K562 (cell line): ENCODE measurements around the gene MAGI1. TPM values are rescaled to one million over a fixed set of nuclear protein-coding genes. Genes with fewer than 3 reads are reported as not detected.

Experiments
- ATAC-seq: fragments of 200-7000 bp; cut with Tn5 transposase; 3 replicates; pipeline ENCODE4 v1.9.1; 2020; ENCODE audit warnings: moderate library complexity
- BruUV-seq: library from RNA; stranded (reverse); fragments of 400-500 nt; replicated peaks from 2 replicates; lab custom pipeline; 2021; lab: Mats Ljungman, UMichigan
- CTCF ChIA-PET: fragments of 300-600 bp; formaldehyde crosslinking; extraction: SDS; loops from one replicate; lab custom pipeline; 2021; ENCODE audit warnings: low intra/inter-chr PET ratio; lab: Yijun Ruan, JAX
- POLR2A ChIA-PET: fragments of 300-600, 350-650 bp; sonication (Branson Sonifier 250); formaldehyde crosslinking; extraction: SDS; loops from one replicate; lab custom pipeline; 2021; ENCODE audit warnings: antibody characterized with exemption, inconsistent platforms; lab: Yijun Ruan, JAX
- DNase-seq, 4 experiments: peaks; one replicate each; pipeline versions ENCODE4 v3.0.0 to v3.0.0-alpha.2; 2011 to 2018; ENCODE audit warnings: low spot score in 3 of 4, mixed read lengths in 3 of 4; ENCODE audit errors: extremely low read depth in 1 of 4
- FAIRE-seq: peaks from 2 replicates; lab custom pipeline; 2011; peaks lifted over from hg19 to GRCh38; lab: Jason Lieb, UNC
- H2AFZ ChIP-seq: 2 replicates; pipeline ENCODE4 v1.6.0; 2011; ENCODE audit warnings: low read depth, low read length, control low read depth, inconsistent platforms
- H3K27ac ChIP-seq: fragments of 200-600 bp; 3 replicates; pipeline ENCODE4 v1.8.0; 2011; ENCODE audit warnings: low read depth, mild to moderate bottlenecking, control low read depth, inconsistent platforms, low read length, moderate library complexity, mixed read lengths; ENCODE audit errors: extremely low read depth
- H3K27me3 ChIP-seq, 2 experiments: fragments of 300-600 bp in 1 of 2; 2 replicates in 1 of 2; 3 replicates in 1 of 2; pipeline versions ENCODE4 v1.6.0 to v1.8.0; 2011; ENCODE audit warnings: inconsistent platforms in 2 of 2, low read length in 2 of 2, mild to moderate bottlenecking in 1 of 2, mixed read lengths in 1 of 2, moderate library complexity in 1 of 2; ENCODE audit not compliant: control insufficient read depth in 2 of 2, insufficient read depth in 2 of 2
- H3K36me3 ChIP-seq: fragments of 300-600 bp; 3 replicates; pipeline ENCODE4 v1.8.0; 2011; ENCODE audit warnings: mild to moderate bottlenecking, low read length, inconsistent platforms; ENCODE audit not compliant: control insufficient read depth, insufficient read depth
- H3K4me1 ChIP-seq, 2 experiments: fragments of 200-600 bp in 1 of 2; replicated peaks in 1 of 2; 2 replicates in 1 of 2; 3 replicates in 1 of 2; pipeline versions ENCODE4 v1.5.1 to v1.8.0; 2011; ENCODE audit warnings: inconsistent platforms in 2 of 2, low read length in 2 of 2, mild to moderate bottlenecking in 1 of 2, mixed read lengths in 1 of 2, moderate library complexity in 1 of 2; ENCODE audit not compliant: control insufficient read depth in 2 of 2, insufficient read depth in 2 of 2
- H3K4me2 ChIP-seq: 2 replicates; pipeline ENCODE4 v1.6.1; 2011; ENCODE audit warnings: low read length, control low read depth, inconsistent platforms, mixed read lengths; ENCODE audit not compliant: insufficient read depth
- H3K4me3 ChIP-seq: fragments of 200-600 bp; sonication (generic), shearing (Covaris generic); 2 replicates; pipeline ENCODE4 v1.5.1; 2016; ENCODE audit warnings: control low read depth, inconsistent platforms
- H3K79me2 ChIP-seq: fragments of 200-600 bp; 3 replicates; pipeline ENCODE4 v1.8.0; 2011; ENCODE audit warnings: low read length, inconsistent platforms; ENCODE audit not compliant: control insufficient read depth, insufficient read depth
- H3K9ac ChIP-seq, 2 experiments: 2 replicates each; pipeline versions ENCODE4 v1.6.0 to v1.6.1; 2011; ENCODE audit warnings: low read depth in 2 of 2, low read length in 2 of 2, control low read depth in 1 of 2, inconsistent platforms in 1 of 2, mild to moderate bottlenecking in 1 of 2, mixed read lengths in 1 of 2; ENCODE audit not compliant: insufficient read depth in 1 of 2
- H3K9me1 ChIP-seq: one replicate; pipeline ENCODE4 v1.6.0; 2011; ENCODE audit warnings: inconsistent platforms, mild to moderate bottlenecking, low read length, moderate library complexity; ENCODE audit not compliant: control insufficient read depth, insufficient read depth
- H3K9me3 ChIP-seq: replicated peaks from 2 replicates; pipeline ENCODE4 v1.5.1; 2011; ENCODE audit warnings: low read depth, low read length, inconsistent platforms; ENCODE audit not compliant: control insufficient read depth, insufficient read depth
- H4K20me1 ChIP-seq: replicated peaks from 2 replicates; pipeline ENCODE4 v1.6.1; 2011; ENCODE audit warnings: low read length, inconsistent platforms, mixed read lengths; ENCODE audit not compliant: control insufficient read depth, insufficient read depth
- CAMTA2 ChIP-seq: fragments of 250-450 bp; sonication (Bioruptor Pico); conservative IDR thresholded peaks from 2 replicates; pipeline ENCODE4 v1.5.1; 2022
- CHD4 ChIP-seq: fragments of 200-600 bp; sonication (generic); IDR thresholded peaks from 3 replicates; pipeline ENCODE4 v1.6.1; 2012; ENCODE audit warnings: low read depth, mild to moderate bottlenecking, mixed read lengths, low read length, inconsistent platforms; ENCODE audit not compliant: insufficient read depth, insufficient replicate concordance, poor library complexity, severe bottlenecking
- FOXM1 ChIP-seq, 2 experiments: fragments of 450-650 bp in 1 of 2; sonication (generic) in 1 of 2; formaldehyde crosslinking in 1 of 2; IDR thresholded peaks; 2 replicates each; pipeline versions ENCODE4 v1.6.1 to v1.9.0; 2017 to 2022; ENCODE audit warnings: low read depth in 2 of 2, mild to moderate bottlenecking in 2 of 2, missing genetic modification reagents in 1 of 2, moderate library complexity in 1 of 2
- NR2F6 ChIP-seq: fragments of 450-650 bp; formaldehyde crosslinking; IDR thresholded peaks from 2 replicates; pipeline ENCODE4 v1.4.0; 2020; ENCODE audit warnings: mild to moderate bottlenecking
- POLR2AphosphoS2 ChIP-seq: IDR thresholded peaks from 2 replicates; pipeline ENCODE4 v1.6.1; 2012; ENCODE audit warnings: low read length, improper control_type of control experiment
- SRSF1 ChIP-seq: fragments of 200-400 bp; formaldehyde crosslinking; IDR thresholded peaks from 2 replicates; pipeline ENCODE4 v1.6.1; 2017; ENCODE audit warnings: mild to moderate bottlenecking, low read depth, low read length, moderate library complexity
- ZNF197 ChIP-seq: fragments of 200-800 bp; sonication (Bioruptor generic); IDR thresholded peaks from 2 replicates; pipeline ENCODE4 v1.6.1; 2016; ENCODE audit warnings: low read depth, missing genetic modification characterization, missing compliant biosample characterization
- ZNF316 ChIP-seq: fragments of 450-650 bp; IDR thresholded peaks from 2 replicates; pipeline ENCODE4 v1.6.1; 2016
- in situ Hi-C: fragments of 300-500 bp; cut with MboI; formaldehyde crosslinking; loops from 4 replicates; pipeline ENCODE4 v1.15.0; 2018; ENCODE audit warnings: inconsistent platforms, mixed read lengths
- intact Hi-C: fragments of 100-400 bp; cut with micrococcal nuclease; formaldehyde crosslinking; loops from 2 replicates; pipeline ENCODE4 v1.14.2; 2022
- polyA plus RNA-seq, 8 experiments: library from polyadenylated mRNA; depleted of rRNA in 4 of 8; stranded (reverse) in 5 of 8; unstranded in 3 of 8; fragments of >200 nt; fragmentation: Nextera tagmentation in 2 of 8; fragmentation: Illumina TruSeq in 1 of 8; extraction: Ambion mirVana in 2 of 8; extraction: Trizol in 1 of 8; gene quantifications; 2 replicates each; pipeline versions ENCODE4 v1.2.1 to v1.2.3, GENCODE V29; 2011 to 2014; ENCODE audit warnings: inconsistent platforms in 1 of 8, missing spikeins in 1 of 8
- total RNA-seq, 7 experiments: library from RNA; depleted of rRNA in 6 of 7; stranded (reverse); fragments of >200 nt in 6 of 7; fragmentation: Illumina TruSeq in 2 of 7; extraction: Trizol in 2 of 7; gene quantifications; 2 replicates each; pipeline versions ENCODE4 v1.2.1 to v1.2.3, GENCODE V29; 2011 to 2021; ENCODE audit warnings: low replicate concordance in 1 of 7
- TF ChIP-seq, protein P1 (sequence below): IDR thresholded peaks from 2 replicates; pipeline ENCODE4 v1.6.1; 2011; ENCODE audit warnings: borderline replicate concordance, low read depth, mild to moderate bottlenecking, moderate library complexity, low read length; ENCODE audit not compliant: insufficient read depth, poor library complexity, severe bottlenecking
- TF ChIP-seq, protein P2 (sequence below): fragments of 250-450 bp; sonication (Bioruptor Pico); IDR thresholded peaks from 2 replicates; pipeline ENCODE4 v1.4.0; 2020

The MAGI1 gene
- total and polyA plus RNA-seq, 9 of the 15 experiments (the other 6 are each of a cell fraction or from before 2014, with no cell fraction given): 7.8 to 59.4 (median 43.2) TPM

DNA sequence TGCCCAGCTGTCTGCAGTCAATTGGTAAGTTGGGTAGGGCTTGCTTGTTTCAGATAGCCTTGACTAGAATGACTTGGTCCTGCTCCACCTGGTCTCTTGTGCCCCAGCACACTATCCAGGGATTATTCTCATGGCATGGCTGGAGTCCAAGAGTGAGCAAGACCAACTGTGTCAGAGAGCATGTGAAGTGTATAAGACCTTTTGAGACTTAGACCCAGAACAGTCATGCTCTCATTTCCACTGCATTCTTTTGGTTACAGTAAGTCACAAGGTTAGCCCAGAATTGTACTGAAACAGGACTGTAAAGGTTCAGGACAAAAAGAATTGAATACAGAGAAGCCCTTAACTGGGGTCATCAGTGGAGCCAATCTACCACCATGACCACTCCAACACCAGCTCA, 700.1 kb downstream of the MAGI1 start:
- no peaks in the 10 kb centered on the region for H4K20me1 ChIP-seq
- no peak overlapping the region for H3K4me3 ChIP-seq
- in situ Hi-C loops (no loop called here), intact Hi-C loops (no loop called here)
- FAIRE-seq (no peak), DNase-seq (peak in 1 of 4 experiments; percentile 6)
- CTCF ChIA-PET: no interaction called here
- TF ChIP-seq CHD4 (no peak), ZNF197 (CRISPR knock-in tag) (no peak), POLR2AphosphoS2 (no peak), ZNF316 (no peak), NR2F6 (CRISPR knock-in tag) (no peak), SRSF1 (no peak), FOXM1 (IDR thresholded peaks at IDR 0.05; ENCODE audit: low read depth) (no peak), FOXM1 (CRISPR knock-in tag; IDR thresholded peaks at IDR 0.05; ENCODE audit: low read depth) (no peak), CAMTA2 (CRISPR knock-in tag) (no peak)
- TF ChIP-seq, protein P1, sequence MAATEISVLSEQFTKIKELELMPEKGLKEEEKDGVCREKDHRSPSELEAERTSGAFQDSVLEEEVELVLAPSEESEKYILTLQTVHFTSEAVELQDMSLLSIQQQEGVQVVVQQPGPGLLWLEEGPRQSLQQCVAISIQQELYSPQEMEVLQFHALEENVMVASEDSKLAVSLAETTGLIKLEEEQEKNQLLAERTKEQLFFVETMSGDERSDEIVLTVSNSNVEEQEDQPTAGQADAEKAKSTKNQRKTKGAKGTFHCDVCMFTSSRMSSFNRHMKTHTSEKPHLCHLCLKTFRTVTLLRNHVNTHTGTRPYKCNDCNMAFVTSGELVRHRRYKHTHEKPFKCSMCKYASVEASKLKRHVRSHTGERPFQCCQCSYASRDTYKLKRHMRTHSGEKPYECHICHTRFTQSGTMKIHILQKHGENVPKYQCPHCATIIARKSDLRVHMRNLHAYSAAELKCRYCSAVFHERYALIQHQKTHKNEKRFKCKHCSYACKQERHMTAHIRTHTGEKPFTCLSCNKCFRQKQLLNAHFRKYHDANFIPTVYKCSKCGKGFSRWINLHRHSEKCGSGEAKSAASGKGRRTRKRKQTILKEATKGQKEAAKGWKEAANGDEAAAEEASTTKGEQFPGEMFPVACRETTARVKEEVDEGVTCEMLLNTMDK: no peak
- TF ChIP-seq, protein P2, sequence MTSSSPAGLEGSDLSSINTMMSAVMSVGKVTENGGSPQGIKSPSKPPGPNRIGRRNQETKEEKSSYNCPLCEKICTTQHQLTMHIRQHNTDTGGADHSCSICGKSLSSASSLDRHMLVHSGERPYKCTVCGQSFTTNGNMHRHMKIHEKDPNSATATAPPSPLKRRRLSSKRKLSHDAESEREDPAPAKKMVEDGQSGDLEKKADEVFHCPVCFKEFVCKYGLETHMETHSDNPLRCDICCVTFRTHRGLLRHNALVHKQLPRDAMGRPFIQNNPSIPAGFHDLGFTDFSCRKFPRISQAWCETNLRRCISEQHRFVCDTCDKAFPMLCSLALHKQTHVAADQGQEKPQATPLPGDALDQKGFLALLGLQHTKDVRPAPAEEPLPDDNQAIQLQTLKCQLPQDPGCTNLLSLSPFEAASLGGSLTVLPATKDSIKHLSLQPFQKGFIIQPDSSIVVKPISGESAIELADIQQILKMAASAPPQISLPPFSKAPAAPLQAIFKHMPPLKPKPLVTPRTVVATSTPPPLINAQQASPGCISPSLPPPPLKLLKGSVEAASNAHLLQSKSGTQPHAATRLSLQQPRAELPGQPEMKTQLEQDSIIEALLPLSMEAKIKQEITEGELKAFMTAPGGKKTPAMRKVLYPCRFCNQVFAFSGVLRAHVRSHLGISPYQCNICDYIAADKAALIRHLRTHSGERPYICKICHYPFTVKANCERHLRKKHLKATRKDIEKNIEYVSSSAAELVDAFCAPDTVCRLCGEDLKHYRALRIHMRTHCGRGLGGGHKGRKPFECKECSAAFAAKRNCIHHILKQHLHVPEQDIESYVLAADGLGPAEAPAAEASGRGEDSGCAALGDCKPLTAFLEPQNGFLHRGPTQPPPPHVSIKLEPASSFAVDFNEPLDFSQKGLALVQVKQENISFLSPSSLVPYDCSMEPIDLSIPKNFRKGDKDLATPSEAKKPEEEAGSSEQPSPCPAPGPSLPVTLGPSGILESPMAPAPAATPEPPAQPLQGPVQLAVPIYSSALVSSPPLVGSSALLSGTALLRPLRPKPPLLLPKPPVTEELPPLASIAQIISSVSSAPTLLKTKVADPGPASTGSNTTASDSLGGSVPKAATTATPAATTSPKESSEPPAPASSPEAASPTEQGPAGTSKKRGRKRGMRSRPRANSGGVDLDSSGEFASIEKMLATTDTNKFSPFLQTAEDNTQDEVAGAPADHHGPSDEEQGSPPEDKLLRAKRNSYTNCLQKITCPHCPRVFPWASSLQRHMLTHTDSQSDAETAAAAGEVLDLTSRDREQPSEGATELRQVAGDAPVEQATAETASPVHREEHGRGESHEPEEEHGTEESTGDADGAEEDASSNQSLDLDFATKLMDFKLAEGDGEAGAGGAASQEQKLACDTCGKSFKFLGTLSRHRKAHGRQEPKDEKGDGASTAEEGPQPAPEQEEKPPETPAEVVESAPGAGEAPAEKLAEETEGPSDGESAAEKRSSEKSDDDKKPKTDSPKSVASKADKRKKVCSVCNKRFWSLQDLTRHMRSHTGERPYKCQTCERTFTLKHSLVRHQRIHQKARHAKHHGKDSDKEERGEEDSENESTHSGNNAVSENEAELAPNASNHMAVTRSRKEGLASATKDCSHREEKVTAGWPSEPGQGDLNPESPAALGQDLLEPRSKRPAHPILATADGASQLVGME (CRISPR knock-in tag): no peak
- TF ChIP-seq, all 486 proteins: peak for 0
- Histone ChIP-seq H3K9ac (no peak overlapping the region), H3K9me1 (no peaks in the 10 kb centered on the region), H2AFZ (no peak overlapping the region), H3K36me3 (no peaks in the 10 kb centered on the region), H3K9me3 (no peaks in the 10 kb centered on the region), H3K4me2 (no peak overlapping the region), H3K79me2 (no peaks in the 10 kb centered on the region), H3K4me1 (peaks cover 0 to 2% of the 10 kb centered on the region in 2 experiments; a peak in 1 of 5 replicates), H3K27me3 (no peaks in the 10 kb centered on the region; a peak in 2 of 5 replicates), H3K27ac (no peak overlapping the region)
- POLR2A ChIA-PET: no interaction called here
- no TSS peak for BruUV-seq
- no peak for ATAC-seq
